Neutrophil (primary cell): ENCODE measurements around the gene CLIC5.

Experiments used
- H3K27ac ChIP-seq: fragments of 200-600 bp; sonication (generic); 2 replicates; pipeline ENCODE4 v1.5.1; 2016; ENCODE audit warnings: mild to moderate bottlenecking, moderate library complexity
- H3K27me3 ChIP-seq: fragments of 200-600 bp; sonication (generic); 2 replicates; pipeline ENCODE4 v1.6.0; 2016; ENCODE audit warnings: mild to moderate bottlenecking
- H3K36me3 ChIP-seq: fragments of 200-600 bp; sonication (generic); 2 replicates; pipeline ENCODE4 v1.5.1; 2017
- H3K4me1 ChIP-seq, 2 experiments: fragments of 200-600 bp in 1 of 2; sonication (generic) in 1 of 2; 1 replicate in 1 of 2; 2 replicates in 1 of 2; pipeline versions ENCODE4 v1.5.1 to v1.6.1; 2013 to 2016; ENCODE audit warnings: low read depth in 1 of 2, low read length in 1 of 2, mild to moderate bottlenecking in 1 of 2, moderate library complexity in 1 of 2; ENCODE audit not compliant: control insufficient read depth in 1 of 2, insufficient read depth in 1 of 2
- H3K4me3 ChIP-seq, 2 experiments: fragments of 200-600 bp in 1 of 2; sonication (generic) in 1 of 2; 1 replicate in 1 of 2; 2 replicates in 1 of 2; pipeline ENCODE4 v1.5.1; 2013 to 2016; ENCODE audit warnings: low read depth in 1 of 2, low read length in 1 of 2, mild to moderate bottlenecking in 1 of 2, moderate library complexity in 1 of 2
- H3K9me3 ChIP-seq: fragments of 200-600 bp; sonication (generic); 2 replicates; pipeline ENCODE4 v1.5.1; 2016
- TF ChIP-seq, protein P1 (sequence below): fragments of 200-600 bp; sonication (generic); IDR thresholded peaks from 2 replicates; pipeline ENCODE4 v1.5.1; 2016; ENCODE audit warnings: antibody characterized with exemption

Gene CLIC5

DNA sequence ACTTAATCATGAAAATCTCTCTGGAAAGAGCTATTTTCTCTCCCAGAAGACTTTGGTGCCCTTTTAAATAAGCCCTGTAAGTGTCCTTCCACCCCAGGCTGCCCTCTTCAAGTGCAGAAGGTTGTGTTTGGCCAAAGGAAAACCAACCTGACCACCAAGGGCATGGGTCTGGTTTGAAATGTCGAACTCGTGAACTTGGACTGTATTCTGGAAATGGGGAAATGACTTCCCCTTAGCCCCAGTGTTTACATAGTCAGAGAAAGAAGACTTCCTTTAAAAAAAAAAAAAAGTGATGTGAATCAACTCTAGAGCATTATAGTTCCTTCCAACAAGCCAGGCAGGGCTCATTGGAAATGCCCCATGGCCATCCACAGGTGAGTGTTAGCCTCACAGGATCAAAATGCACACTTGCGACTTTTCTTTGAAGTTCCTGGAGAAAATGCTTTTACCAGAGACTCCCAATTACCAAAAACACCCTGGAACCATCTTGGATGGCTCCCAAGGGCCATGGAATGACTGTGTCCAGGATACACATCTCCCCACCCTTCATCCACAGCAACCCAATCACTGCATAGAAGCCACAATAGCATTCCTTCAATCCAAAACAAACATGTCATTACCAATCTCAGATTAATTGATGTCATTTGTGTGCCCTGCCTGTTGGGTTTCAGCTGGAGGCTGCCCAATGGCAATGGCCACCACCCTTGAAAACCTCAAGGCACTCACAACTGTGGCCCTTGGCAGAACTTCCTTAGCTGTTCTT, 133.8 kb downstream of the CLIC5 start:
- no peaks in the 10 kb centered on the region for H3K9me3 ChIP-seq
- H3K4me1 ChIP-seq, result no peaks in the 10 kb centered on the region
- no peak overlapping the region for H3K27ac ChIP-seq
- H3K4me3 ChIP-seq, result no peak overlapping the region
- H3K36me3 ChIP-seq, result no peaks in the 10 kb centered on the region
- no peaks in the 10 kb centered on the region for H3K27me3 ChIP-seq
- TF ChIP-seq, protein P1, sequence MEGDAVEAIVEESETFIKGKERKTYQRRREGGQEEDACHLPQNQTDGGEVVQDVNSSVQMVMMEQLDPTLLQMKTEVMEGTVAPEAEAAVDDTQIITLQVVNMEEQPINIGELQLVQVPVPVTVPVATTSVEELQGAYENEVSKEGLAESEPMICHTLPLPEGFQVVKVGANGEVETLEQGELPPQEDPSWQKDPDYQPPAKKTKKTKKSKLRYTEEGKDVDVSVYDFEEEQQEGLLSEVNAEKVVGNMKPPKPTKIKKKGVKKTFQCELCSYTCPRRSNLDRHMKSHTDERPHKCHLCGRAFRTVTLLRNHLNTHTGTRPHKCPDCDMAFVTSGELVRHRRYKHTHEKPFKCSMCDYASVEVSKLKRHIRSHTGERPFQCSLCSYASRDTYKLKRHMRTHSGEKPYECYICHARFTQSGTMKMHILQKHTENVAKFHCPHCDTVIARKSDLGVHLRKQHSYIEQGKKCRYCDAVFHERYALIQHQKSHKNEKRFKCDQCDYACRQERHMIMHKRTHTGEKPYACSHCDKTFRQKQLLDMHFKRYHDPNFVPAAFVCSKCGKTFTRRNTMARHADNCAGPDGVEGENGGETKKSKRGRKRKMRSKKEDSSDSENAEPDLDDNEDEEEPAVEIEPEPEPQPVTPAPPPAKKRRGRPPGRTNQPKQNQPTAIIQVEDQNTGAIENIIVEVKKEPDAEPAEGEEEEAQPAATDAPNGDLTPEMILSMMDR, result no peak

DNA sequence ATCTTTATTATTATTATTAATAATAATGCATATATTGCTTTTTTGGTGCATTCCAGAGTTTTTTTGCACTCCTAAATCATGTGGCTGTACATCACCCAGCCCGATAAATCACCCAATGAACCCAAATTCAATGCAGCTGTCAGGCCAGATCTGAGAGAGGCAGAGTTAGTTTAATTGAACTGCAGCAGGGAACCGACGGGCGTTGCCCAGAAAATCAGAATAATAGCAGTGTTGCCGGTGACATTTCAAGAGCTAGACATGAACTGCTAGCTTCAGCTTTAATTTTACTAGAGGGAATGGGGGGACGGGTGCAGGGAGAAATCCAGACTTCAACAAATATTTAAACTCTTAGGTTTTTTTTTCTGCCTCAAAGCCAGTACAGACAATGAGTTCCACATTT, 135.0 kb downstream of the CLIC5 start:
- Histone ChIP-seq H3K27ac (no peak overlapping the region), H3K4me3 (no peak overlapping the region), H3K27me3 (no peaks in the 10 kb centered on the region), H3K36me3 (no peaks in the 10 kb centered on the region), H3K4me1 (no peaks in the 10 kb centered on the region), H3K9me3 (no peaks in the 10 kb centered on the region)
- TF ChIP-seq, protein P1, result no peak

DNA sequence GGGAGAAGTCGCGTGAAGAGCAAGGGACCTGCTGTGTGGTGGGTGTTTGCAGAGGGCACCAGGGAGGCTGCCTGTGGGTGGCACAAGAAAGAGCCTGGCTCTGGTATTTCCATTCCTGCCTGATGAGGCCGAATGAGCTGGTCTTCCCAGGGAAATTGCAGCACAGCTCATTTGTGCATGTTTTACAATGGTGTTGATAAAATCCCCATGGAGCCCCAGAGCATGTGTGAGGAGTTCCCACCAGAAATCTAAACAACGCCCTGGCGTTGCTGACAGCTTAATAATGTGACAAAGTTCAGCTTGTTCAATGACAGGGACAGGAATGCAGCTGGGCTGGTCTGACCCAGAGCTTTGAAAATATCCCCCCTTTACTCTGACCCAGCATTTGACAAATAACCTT, 135.5 kb downstream of the CLIC5 start:
- TF ChIP-seq, protein P1, result no peak
- Histone ChIP-seq H3K4me1 (no peaks in the 10 kb centered on the region), H3K27ac (no peak overlapping the region), H3K36me3 (no peaks in the 10 kb centered on the region), H3K9me3 (no peaks in the 10 kb centered on the region), H3K27me3 (no peaks in the 10 kb centered on the region), H3K4me3 (no peak overlapping the region)

DNA sequence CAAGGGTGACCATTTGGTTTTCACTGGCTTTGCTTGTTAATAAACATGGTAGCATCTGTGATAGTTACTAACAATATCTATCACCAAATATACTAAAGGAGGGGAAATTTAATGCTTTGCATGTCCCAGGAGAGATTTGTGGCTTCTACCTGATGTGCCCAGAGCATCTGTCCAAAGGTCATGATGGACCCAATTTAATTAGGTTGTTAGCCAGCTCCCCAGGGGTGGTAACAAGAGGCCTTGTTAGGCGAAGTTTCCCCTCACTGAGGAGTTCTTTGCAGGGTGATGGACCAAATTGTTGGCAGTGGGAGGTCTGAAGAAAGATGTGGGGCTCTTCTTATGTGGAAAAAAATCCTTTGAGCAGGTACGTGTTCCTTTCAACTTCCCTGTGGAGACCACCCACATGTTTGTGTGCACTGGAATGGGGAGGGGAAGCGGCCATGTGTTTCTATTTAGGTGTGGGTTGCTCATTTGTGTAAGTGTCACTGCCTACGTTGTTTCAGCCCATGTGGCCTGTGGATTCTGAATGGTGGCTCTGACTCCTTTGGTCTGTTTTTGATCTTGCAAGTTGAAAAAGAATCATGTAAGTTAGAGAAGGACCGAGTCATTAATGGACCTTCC, 137.6 kb downstream of the CLIC5 start:
- no peaks in the 10 kb centered on the region for H3K36me3 ChIP-seq
- H3K9me3 ChIP-seq, result no peaks in the 10 kb centered on the region
- H3K4me1 ChIP-seq, result no peaks in the 10 kb centered on the region
- H3K27me3 ChIP-seq, result no peaks in the 10 kb centered on the region
- H3K27ac ChIP-seq, result no peak overlapping the region
- no peak overlapping the region for H3K4me3 ChIP-seq
- TF ChIP-seq, protein P1, result no peak

DNA sequence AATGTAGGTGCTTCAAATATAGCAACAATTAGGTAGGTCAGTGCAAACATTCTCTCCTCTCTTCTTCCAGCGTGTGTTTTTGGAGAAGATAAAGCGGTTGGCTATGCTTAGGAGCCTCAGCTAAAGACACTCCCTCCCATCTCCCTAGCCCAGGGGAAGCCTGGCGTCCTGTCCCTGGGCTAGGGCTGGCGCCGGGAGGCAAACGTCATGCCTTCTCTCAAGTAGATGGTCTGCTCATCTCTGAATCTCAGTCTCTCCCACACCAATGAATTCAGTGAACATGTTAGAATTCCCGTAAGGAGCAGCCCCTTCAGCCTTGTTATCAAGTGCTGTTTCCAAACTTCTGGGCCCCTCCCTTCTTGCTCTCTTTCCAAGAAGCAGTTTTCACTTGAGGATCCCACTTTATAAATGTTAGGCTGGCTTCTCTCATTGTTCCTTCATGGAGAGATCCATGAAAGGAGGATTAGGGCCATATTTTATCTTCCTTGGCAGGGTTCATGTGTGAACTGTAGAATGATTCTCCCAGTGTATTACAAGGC, 142.8 kb downstream of the CLIC5 start:
- H3K27me3 ChIP-seq, result no peaks in the 10 kb centered on the region
- H3K9me3 ChIP-seq, result no peaks in the 10 kb centered on the region
- H3K4me1 ChIP-seq, result no peaks in the 10 kb centered on the region
- no peaks in the 10 kb centered on the region for H3K36me3 ChIP-seq
- H3K4me3 ChIP-seq, result no peak overlapping the region
- no peak overlapping the region for H3K27ac ChIP-seq
- TF ChIP-seq, protein P1, result no peak
